HG03139 (cell line): ENCODE measurements around the gene LAD1.

Source experiments
- ATAC-seq: cut with Tn5 transposase; IDR thresholded peaks from one replicate; pipeline ENCODE4 v1.9.1; 2021; ENCODE audit not compliant: unreplicated experiment

LAD1 gene

GRCh38 chr1:201394591-201394990, 4.5 kb downstream of the LAD1 start:
- ATAC-seq = no peak

DNA sequence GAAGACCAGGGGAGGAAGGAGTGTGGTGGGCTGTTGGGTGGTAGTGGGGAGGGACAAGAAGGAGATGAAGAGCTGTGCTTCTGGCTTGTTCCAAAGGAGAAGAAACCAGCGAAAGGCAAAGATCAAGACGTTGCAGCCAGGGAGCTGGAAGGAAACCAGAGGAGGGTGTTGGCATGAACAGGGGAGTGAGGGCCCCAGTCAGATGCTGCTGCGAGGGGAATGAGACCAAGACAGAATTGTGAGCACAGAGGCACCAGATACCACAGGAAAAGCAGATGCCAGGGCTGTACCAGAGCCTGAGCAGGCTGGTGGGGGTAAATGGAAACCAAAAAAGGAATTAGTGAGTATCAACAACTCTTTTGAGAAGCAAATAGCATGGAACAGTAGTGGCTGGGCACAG, 6.0 kb downstream of the LAD1 start:
- ATAC-seq = no peak

GRCh38 chr1:201391651-201392511, 7.2 kb downstream of the LAD1 start:
- no peak for ATAC-seq

DNA sequence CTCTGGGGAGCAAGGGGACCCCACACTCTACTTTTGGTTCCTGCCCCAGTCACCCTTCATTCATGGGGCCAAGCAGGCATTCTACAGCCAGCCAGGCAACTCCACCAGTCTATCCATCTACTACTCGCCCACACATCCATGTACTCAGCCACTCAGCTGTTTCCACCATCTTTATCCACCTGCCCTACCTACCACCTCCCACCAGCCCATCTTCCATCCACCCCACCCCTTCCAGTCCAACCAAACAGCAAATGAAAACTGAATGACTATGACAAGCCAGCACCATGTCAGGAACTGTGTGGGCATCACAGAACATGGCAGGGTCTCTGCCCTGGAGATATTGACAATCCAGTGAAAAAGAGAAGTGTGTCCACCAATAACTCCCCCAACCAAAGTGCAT, 7.9 kb downstream of the LAD1 start:
- no peak for ATAC-seq

- ATAC-seq = no peak
These were observed 10.1 kb downstream of the LAD1 start for GRCh38 chr1:201389051-201389450.

GRCh38 chr1:201386208-201386607, 12.9 kb downstream of the LAD1 start:
- no peak for ATAC-seq

GRCh38 chr1:201385299-201385891, 13.7 kb downstream of the LAD1 start:
- ATAC-seq = no peak

- no peak for ATAC-seq
These were observed 14.7 kb downstream of the LAD1 start for GRCh38 chr1:201384406-201384782.

DNA sequence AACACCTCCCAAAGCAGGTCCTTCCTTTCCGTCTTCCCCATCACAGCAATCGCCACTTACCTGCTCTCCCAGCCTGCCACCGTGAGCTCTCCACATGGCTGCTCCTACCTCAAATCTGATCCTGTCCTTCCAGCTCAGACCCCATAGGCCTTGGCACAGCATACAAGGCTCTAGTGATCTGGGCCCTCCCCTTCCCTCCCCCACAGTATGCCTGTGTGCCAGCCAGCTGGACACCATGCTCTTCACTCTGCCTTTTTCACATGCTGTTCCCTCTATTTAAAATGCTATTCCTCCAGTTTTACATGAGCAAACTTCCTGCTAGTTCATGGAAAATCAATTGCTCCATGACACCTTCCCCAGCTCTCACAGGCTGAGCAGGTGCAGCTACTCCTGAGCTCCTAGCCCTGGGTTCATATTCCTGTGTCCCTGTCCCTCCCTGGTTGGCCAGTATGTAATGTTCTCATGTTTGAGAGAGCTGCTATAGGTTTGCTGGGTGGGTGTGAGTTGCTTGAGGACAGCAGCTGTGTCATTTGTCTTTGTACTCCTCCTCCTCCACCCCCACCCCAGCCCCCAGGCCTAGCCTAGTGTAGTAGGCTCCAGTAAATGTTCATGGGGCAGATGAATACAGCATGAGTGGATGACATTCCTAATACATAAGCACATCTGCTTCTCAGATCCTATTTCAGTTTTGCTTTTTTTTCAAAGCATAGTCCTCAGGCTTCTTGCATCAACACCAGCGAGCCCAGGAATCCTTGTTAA, 15.3 kb downstream of the LAD1 start:
- ATAC-seq = no peak

DNA sequence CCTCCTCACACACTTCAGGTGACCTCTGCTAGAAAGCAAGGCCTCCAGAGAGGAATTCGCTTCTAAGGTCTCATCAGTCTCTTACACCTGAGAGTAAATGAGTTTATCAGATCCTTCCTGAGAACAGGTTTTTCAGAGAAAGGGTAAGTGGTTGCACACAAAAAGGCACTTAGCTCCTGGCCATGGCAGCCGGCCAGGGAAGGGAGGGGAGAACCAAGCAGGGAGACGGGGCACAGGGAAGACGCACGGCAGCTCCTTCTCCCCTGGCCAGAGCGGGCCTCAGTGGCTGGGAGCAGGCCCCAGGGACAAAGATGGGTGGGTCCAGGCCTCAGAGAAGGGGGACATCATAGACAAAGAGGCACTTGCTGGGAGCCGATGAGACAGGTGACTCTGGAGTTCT, 18.0 kb downstream of the LAD1 start:
- no peak for ATAC-seq

- no peak for ATAC-seq
These were observed 19.3 kb downstream of the LAD1 start for GRCh38 chr1:201379733-201380242.

DNA sequence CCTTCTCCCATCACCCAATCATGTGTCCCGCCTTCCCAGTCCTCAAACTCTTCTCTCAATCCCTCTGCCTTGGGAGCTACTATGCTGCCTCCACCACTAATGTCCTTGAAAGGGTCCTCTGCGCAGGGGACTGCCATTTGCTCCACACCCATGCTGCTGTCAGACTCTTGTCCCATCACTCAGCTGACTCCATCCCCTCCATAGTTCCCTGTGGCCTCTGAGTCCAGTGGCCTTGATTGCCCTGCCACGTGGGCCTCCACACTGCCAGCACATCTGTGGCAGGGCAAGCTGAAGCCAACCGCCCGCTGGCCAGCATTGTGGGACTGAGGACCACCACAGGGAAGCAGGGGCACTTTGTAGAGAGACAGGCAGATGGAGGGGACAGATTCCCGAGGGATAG, 20.3 kb downstream of the LAD1 start:
- no peak for ATAC-seq

DNA sequence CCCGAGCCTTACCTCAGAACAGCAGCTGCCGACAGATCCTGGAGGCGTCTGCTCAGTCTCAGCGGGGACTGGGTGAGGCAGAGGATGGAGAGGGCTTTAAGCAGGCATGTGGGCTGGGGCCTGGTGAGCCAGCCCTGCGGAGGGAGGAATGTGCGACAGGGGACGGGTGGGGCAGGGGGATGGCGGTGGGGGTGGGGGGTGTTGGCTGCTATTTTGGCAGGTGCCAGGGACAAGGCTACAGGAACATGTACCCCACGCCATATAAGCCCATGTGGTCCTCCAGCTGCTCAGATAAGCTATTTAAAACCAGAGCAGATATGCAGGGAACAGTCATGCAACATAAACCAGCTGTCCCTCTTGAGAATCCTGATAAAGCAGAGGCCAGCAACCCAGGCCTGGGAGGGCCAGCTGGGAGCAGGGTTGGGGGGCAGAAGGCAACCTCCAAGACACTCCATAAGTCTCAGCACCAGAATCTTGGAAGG, 21.5 kb downstream of the LAD1 start, which contains the start of gene TNNT2:
Gene TNNT2 (minus strand): TSS at position 70 of the 482 bp plus-strand sequence. CDS start 4,426 bp downstream, outside the sequence.
- no peak for ATAC-seq

- ATAC-seq = no peak
These were observed 22.4 kb downstream of the LAD1 start for GRCh38 chr1:201376464-201377374.

- no peak for ATAC-seq
These were observed 23.0 kb downstream of the LAD1 start for GRCh38 chr1:201376107-201376463.

DNA sequence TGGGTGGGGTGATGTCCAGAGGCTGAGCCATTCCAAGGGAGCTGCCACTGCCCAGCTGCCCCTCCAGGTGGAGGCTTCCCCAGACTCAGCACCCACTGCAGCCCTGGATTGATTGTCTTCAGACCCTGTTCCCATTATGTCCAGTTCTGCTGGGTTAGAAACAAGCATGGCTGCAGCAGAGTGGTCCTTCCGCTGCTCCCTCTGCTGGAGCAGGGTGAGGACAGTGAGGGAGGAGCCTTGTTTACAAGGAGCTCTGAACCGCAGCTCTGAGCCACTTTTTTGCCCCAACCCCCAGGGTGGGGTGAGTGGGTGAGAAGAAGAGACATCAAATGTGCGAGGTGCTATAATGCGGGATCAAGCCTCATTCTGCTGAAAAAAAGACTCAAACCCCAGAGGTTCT, 24.0 kb downstream of the LAD1 start:
- ATAC-seq = no peak

- ATAC-seq = no peak
These were observed 24.8 kb downstream of the LAD1 start for GRCh38 chr1:201374364-201374763.

DNA sequence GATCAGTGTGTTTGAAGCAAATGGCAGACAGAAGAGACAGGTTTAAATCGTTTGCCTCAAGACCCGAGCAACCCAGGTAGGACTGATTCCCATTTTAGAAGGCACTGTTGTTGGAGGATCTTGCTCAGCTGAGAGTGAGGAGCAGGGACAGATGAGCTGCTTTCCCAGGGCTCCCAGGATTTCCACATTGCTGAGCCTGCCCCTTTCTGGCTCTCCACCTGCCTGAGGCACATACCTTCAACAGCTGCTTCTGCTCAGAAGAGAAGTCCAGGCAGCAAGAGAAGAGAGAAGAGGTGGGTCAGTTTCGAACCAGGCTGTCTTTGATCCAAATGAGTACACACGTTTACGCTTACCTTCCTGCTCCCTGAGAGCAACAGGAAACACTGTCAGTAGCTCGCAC, 27.3 kb downstream of the LAD1 start:
- ATAC-seq = no peak

DNA sequence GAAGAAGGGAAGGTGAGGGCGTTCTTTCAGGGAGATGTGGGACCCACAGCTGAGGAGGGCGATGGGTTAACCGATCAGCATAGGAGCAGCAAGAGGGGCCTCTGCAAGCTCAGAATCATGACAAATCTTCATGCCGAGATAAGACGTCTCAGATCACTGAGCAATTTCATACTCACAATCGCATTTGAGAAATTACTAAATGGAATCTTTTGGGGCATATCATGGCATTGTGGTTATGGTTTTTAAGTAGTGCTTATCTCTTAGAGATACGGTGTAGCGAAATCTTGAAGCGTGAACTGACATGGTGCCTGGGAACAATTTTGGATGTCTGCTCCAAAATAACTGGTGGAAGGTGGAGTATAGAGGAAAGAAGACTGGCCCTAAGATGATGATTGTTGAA, 27.8 kb downstream of the LAD1 start:
- no peak for ATAC-seq

- ATAC-seq = no peak
These were observed 28.6 kb downstream of the LAD1 start for GRCh38 chr1:201370500-201370899.

DNA sequence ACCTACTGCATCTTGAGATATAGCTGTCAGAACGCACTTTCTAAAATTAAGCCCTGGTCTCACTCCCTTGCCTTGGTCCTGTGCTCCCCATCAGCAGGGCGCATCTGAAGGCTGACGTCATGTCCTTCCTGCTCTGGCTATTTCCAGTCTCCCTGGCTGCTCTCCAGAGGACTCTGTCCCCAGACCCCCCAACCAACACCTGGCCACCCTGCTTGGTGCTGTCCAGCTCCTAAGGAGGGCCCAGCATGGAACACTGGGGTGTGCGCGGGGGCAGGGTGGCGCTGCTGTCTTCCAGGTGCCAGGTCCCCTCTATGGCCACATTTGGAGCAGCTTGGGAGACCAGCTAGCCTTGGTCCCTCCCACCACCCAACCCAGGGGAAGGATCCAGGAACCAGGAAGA, 29.9 kb downstream of the LAD1 start:
- ATAC-seq = no peak
